GM23338 (cell line): ENCODE data around the gene ZFP36. TPM values are rescaled to one million over a fixed set of nuclear protein-coding genes. Genes with fewer than 3 reads are reported as not detected.

Experiments used
- ATAC-seq: fragments of 200-7000 bp; cut with Tn5 transposase; 3 replicates; pipeline ENCODE4 v1.9.1; 2020
- DNase-seq: peaks from one replicate; pipeline ENCODE4 v3.0.0-alpha.2; 2015; ENCODE audit warnings: low spot score
- H2AFZ ChIP-seq: fragments of 200-600 bp; sonication (generic); 2 replicates; pipeline ENCODE4 v1.8.0; 2016; ENCODE audit warnings: antibody characterized with exemption, mild to moderate bottlenecking, moderate library complexity
- H3F3A ChIP-seq: fragments of 200-600 bp; sonication (generic); replicated peaks from 2 replicates; pipeline ENCODE4 v1.8.0; 2017; ENCODE audit warnings: antibody characterized with exemption, mixed run types, low read depth
- H3K27ac ChIP-seq: fragments of 200-600 bp; sonication (generic); 2 replicates; pipeline ENCODE4 v1.6.1; 2016; ENCODE audit warnings: low read depth
- H3K27me3 ChIP-seq: fragments of 200-600 bp; sonication (generic); 2 replicates; pipeline ENCODE4 v1.8.0; 2016; ENCODE audit warnings: mild to moderate bottlenecking, mixed run types, moderate library complexity; ENCODE audit not compliant: insufficient read depth
- H3K36me3 ChIP-seq: fragments of 200-600 bp; sonication (generic); 2 replicates; pipeline ENCODE4 v1.8.0; 2016; ENCODE audit warnings: mild to moderate bottlenecking; ENCODE audit not compliant: insufficient read depth
- H3K4me1 ChIP-seq: fragments of 200-600 bp; sonication (generic); 2 replicates; pipeline ENCODE4 v1.8.0; 2016; ENCODE audit warnings: mild to moderate bottlenecking, moderate library complexity; ENCODE audit not compliant: insufficient read depth
- H3K4me2 ChIP-seq: fragments of 200-600 bp; sonication (generic); 2 replicates; pipeline ENCODE4 v1.7.1; 2017; ENCODE audit warnings: mixed run types
- H3K4me3 ChIP-seq: fragments of 200-600 bp; sonication (generic); 2 replicates; pipeline ENCODE4 v1.6.1; 2016; ENCODE audit warnings: mixed run types
- H3K79me2 ChIP-seq: fragments of 200-600 bp; sonication (generic); replicated peaks from 2 replicates; pipeline ENCODE4 v1.8.0; 2017; ENCODE audit warnings: mild to moderate bottlenecking; ENCODE audit not compliant: insufficient read depth
- H3K9me2 ChIP-seq: fragments of 200-600 bp; sonication (generic); 2 replicates; pipeline ENCODE4 v1.8.0; 2017; ENCODE audit not compliant: insufficient read depth
- H4K20me1 ChIP-seq: fragments of 200-600 bp; sonication (generic); replicated peaks from 2 replicates; pipeline ENCODE4 v1.8.0; 2017; ENCODE audit warnings: mild to moderate bottlenecking; ENCODE audit not compliant: insufficient read depth
- H3K27ac Mint-ChIP-seq: 2 replicates; pipeline ENCODE4 v1.8.0; 2020; ENCODE audit warnings: inconsistent platforms, mild to moderate bottlenecking, moderate library complexity, mixed read lengths
- H3K27me3 Mint-ChIP-seq: 3 replicates; pipeline ENCODE4 v1.8.0; 2022; ENCODE audit warnings: low read depth, mild to moderate bottlenecking, moderate library complexity, mixed read lengths, inconsistent platforms; ENCODE audit not compliant: insufficient read depth, poor library complexity
- H3K36me3 Mint-ChIP-seq: 3 replicates; pipeline ENCODE4 v1.8.0; 2021; ENCODE audit warnings: low read depth, mild to moderate bottlenecking, inconsistent platforms, moderate library complexity, mixed read lengths
- H3K4me1 Mint-ChIP-seq: 3 replicates; pipeline ENCODE4 v1.8.0; 2020; ENCODE audit warnings: mild to moderate bottlenecking, inconsistent platforms, mixed read lengths
- H3K4me3 Mint-ChIP-seq: 3 replicates; pipeline ENCODE4 v1.8.0; 2021; ENCODE audit warnings: moderate library complexity, mild to moderate bottlenecking, inconsistent platforms, mixed read lengths
- H3K9me3 Mint-ChIP-seq: 3 replicates; pipeline ENCODE4 v1.8.0; 2020; ENCODE audit warnings: moderate library complexity, mild to moderate bottlenecking, inconsistent platforms, mixed read lengths
- CREB1 ChIP-seq: fragments of 250-450 bp; sonication (Bioruptor Pico); IDR thresholded peaks from 2 replicates; pipeline ENCODE4 v1.5.0; 2020; ENCODE audit warnings: low read depth, mild to moderate bottlenecking, moderate library complexity
- CTCF ChIP-seq, 2 experiments: fragments of 200-600 bp in 1 of 2; sonication (generic) in 1 of 2; conservative IDR thresholded peaks; 2 replicates each; pipeline versions ENCODE4 v1.5.1 to v1.6.1; 2016 to 2017; ENCODE audit warnings: antibody characterized with exemption in 2 of 2, low read depth in 2 of 2, mild to moderate bottlenecking in 2 of 2, moderate library complexity in 1 of 2
- ETS1 ChIP-seq: IDR thresholded peaks from 2 replicates; pipeline ENCODE4 v1.6.1; 2016; ENCODE audit warnings: antibody characterized with exemption
- EZH2phosphoT487 ChIP-seq: fragments of 200-600 bp; sonication (generic); IDR thresholded peaks from one replicate; pipeline ENCODE4 v1.8.1; 2018; ENCODE audit warnings: antibody characterized with exemption; ENCODE audit not compliant: unreplicated experiment
- JUNB ChIP-seq: IDR thresholded peaks from one replicate; pipeline ENCODE4 v1.6.1; 2016; ENCODE audit warnings: antibody characterized with exemption; ENCODE audit not compliant: unreplicated experiment
- NANOG ChIP-seq: IDR thresholded peaks from 2 replicates; pipeline ENCODE4 v1.6.1; 2016; ENCODE audit warnings: antibody characterized with exemption, borderline replicate concordance
- POLR2AphosphoS5 ChIP-seq: IDR thresholded peaks from 2 replicates; pipeline ENCODE4 v1.6.1; 2016; ENCODE audit warnings: antibody characterized with exemption, low read depth
- STAT1 ChIP-seq: IDR thresholded peaks from one replicate; pipeline ENCODE4 v1.6.1; 2016; ENCODE audit warnings: antibody characterized with exemption; ENCODE audit not compliant: unreplicated experiment
- ZNF114 ChIP-seq: fragments of 250-450 bp; sonication (Bioruptor Pico); IDR thresholded peaks from 2 replicates; pipeline ENCODE4 v1.5.0; 2020; ENCODE audit warnings: mild to moderate bottlenecking, moderate library complexity
- polyA plus RNA-seq: library from polyadenylated mRNA; unstranded; fragments of >200 nt; fragmentation: Nextera tagmentation; extraction: Ambion mirVana; gene quantifications from 2 replicates; pipeline ENCODE4 v1.2.1, GENCODE V29; 2016
- total RNA-seq: library from RNA; depleted of rRNA; stranded (reverse); fragments of >200 nt; shearing (Covaris generic); gene quantifications from 2 replicates; pipeline ENCODE4 v1.2.3, GENCODE V29; 2014
- TF ChIP-seq, protein P1 (sequence below): IDR thresholded peaks from one replicate; pipeline ENCODE4 v1.6.1; 2018; ENCODE audit warnings: antibody characterized with exemption; ENCODE audit not compliant: unreplicated experiment

The ZFP36 gene
- total and polyA plus RNA-seq, 2 experiments from 2014 or later: 9.5 to 27.5 TPM

GRCh38 chr19:39435499-39436349, 29.1 kb downstream of the ZFP36 start, which contains the start of gene RPS16:
RPS16 (minus strand) TSS chr19:39435949; CDS start chr19:39435895, 54 bp downstream.
- no peak within 1 kb of the TSS for H2AFZ ChIP-seq
- H4K20me1 ChIP-seq: peaks cover 23% of the 10 kb centered on the region
- peak within 1 kb of the TSS; percentile 100 for H3K4me2 ChIP-seq
- H3K4me1 Mint-ChIP-seq: peaks cover 44% of the 10 kb centered on the region
- peak within 1 kb of the TSS; percentile 100 for H3K27ac ChIP-seq
- no peaks in the 10 kb centered on the region for H3K27me3 ChIP-seq
- H3K27ac Mint-ChIP-seq: peak within 1 kb of the TSS; percentile 99
- peaks cover 27% of the 10 kb centered on the region for H3K79me2 ChIP-seq
- H3K36me3 Mint-ChIP-seq: peaks cover 51% of the 10 kb centered on the region
- peaks cover 34% of the 10 kb centered on the region for H3K36me3 ChIP-seq
- H3K4me1 ChIP-seq: peaks cover 20% of the 10 kb centered on the region
- ATAC-seq (peak; percentile 91), DNase-seq (peak; percentile 99)
- peaks cover 49% of the 10 kb centered on the region for H3F3A ChIP-seq
- H3K27me3 Mint-ChIP-seq: peaks cover 51% of the 10 kb centered on the region
- peak within 1 kb of the TSS; percentile 100 for H3K4me3 Mint-ChIP-seq
- peaks cover 6% of the 10 kb centered on the region for H3K9me3 Mint-ChIP-seq
- H3K9me2 ChIP-seq: no peaks in the 10 kb centered on the region
- peak within 1 kb of the TSS; percentile 100 for H3K4me3 ChIP-seq
- TF ChIP-seq POLR2AphosphoS5: peak; percentile 99
- TF ChIP-seq, protein P1, sequence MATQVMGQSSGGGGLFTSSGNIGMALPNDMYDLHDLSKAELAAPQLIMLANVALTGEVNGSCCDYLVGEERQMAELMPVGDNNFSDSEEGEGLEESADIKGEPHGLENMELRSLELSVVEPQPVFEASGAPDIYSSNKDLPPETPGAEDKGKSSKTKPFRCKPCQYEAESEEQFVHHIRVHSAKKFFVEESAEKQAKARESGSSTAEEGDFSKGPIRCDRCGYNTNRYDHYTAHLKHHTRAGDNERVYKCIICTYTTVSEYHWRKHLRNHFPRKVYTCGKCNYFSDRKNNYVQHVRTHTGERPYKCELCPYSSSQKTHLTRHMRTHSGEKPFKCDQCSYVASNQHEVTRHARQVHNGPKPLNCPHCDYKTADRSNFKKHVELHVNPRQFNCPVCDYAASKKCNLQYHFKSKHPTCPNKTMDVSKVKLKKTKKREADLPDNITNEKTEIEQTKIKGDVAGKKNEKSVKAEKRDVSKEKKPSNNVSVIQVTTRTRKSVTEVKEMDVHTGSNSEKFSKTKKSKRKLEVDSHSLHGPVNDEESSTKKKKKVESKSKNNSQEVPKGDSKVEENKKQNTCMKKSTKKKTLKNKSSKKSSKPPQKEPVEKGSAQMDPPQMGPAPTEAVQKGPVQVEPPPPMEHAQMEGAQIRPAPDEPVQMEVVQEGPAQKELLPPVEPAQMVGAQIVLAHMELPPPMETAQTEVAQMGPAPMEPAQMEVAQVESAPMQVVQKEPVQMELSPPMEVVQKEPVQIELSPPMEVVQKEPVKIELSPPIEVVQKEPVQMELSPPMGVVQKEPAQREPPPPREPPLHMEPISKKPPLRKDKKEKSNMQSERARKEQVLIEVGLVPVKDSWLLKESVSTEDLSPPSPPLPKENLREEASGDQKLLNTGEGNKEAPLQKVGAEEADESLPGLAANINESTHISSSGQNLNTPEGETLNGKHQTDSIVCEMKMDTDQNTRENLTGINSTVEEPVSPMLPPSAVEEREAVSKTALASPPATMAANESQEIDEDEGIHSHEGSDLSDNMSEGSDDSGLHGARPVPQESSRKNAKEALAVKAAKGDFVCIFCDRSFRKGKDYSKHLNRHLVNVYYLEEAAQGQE: no peak
- TF ChIP-seq ETS1: peak; percentile 93
- TF ChIP-seq CREB1 (CRISPR knock-in tag): 0 out of 2 replicates have a peak, but pooled peaks have one; percentile 58

GRCh38 chr19:39436350-39436716, 29.7 kb downstream of the ZFP36 start:
- H3F3A ChIP-seq: peaks cover 44% of the 10 kb centered on the region
- Mint-ChIP-seq H3K9me3 (peaks cover 6% of the 10 kb centered on the region), H3K4me3 (peak overlapping the region; percentile 100), H3K36me3 (peaks cover 45% of the 10 kb centered on the region), H3K27me3 (peaks cover 48% of the 10 kb centered on the region), H3K27ac (peak overlapping the region; percentile 96), H3K4me1 (peaks cover 39% of the 10 kb centered on the region)
- DNase-seq (peak; percentile 29), ATAC-seq (no peak; the same call in 2 of the 3 replicates)
- H3K27me3 ChIP-seq: no peaks in the 10 kb centered on the region
- H3K4me3 ChIP-seq: peak overlapping the region; percentile 100
- H4K20me1 ChIP-seq: peaks cover 23% of the 10 kb centered on the region
- peaks cover 27% of the 10 kb centered on the region for H3K79me2 ChIP-seq
- no peak overlapping the region for H2AFZ ChIP-seq
- peak overlapping the region; percentile 89 for H3K4me2 ChIP-seq
- H3K36me3 ChIP-seq: peaks cover 34% of the 10 kb centered on the region
- no peaks in the 10 kb centered on the region for H3K9me2 ChIP-seq
- peaks cover 18% of the 10 kb centered on the region for H3K4me1 ChIP-seq
- H3K27ac ChIP-seq: peak overlapping the region; percentile 98
- TF ChIP-seq ZNF114 (no peak), CTCF (conservative IDR thresholded peaks at IDR 0.05; ENCODE audit: low read depth in 2 of 2) (no peak), STAT1 (no peak), CREB1 (CRISPR knock-in tag) (no peak), JUNB (no peak), EZH2phosphoT487 (no peak), POLR2AphosphoS5 (no peak), ETS1 (no peak), NANOG (no peak)
- TF ChIP-seq, protein P1: no peak
